Activated CD8-positive, alpha-beta memory T cell treated with anti-CD3 and anti-CD28 coated beads for 24 hours (primary cell): ENCODE results near the gene EPAS1.

Experiments used
- DNase-seq: peaks from one replicate; pipeline ENCODE4 v3.0.0-alpha.2; 2020

Gene EPAS1

DNA sequence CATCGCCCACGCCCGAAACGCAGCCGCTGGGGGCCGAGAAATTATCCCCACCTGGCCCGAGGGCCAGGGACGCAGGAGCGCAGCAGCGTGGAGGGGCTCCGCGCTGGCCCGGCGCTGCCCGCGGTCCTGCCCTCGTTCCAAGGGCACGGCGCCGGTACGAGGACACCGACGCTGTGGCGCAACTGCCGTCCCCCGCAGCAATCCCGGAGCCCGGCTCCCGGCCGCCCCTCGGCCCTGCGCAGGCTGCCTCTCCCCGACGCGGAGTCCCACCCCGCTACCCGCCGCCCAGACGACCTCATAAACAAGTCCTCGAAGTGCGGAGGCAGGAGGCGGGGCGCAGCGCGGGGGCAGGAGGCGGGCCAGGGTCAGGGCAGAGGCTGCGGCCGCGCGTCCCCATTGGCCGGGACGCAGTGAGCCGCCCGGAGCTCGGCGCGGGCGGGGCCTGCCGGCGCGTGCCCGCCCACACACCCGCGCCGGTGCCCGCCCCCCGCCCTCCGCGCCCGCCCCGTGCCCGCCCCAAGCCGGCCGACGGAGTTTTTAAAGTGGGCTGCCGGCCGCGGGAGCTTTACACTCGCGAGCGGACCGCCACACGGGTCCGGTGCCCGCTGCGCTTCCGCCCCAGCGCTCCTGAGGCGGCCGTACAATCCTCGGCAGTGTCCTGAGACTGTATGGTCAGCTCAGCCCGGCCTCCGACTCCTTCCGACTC lies at the start of gene EPAS1:
Gene EPAS1, plus strand, starts transcription at position 568 of the 706 bp plus-strand sequence. CDS start 505 bp downstream, outside the sequence.
- peak; percentile 90 for DNase-seq

DNA sequence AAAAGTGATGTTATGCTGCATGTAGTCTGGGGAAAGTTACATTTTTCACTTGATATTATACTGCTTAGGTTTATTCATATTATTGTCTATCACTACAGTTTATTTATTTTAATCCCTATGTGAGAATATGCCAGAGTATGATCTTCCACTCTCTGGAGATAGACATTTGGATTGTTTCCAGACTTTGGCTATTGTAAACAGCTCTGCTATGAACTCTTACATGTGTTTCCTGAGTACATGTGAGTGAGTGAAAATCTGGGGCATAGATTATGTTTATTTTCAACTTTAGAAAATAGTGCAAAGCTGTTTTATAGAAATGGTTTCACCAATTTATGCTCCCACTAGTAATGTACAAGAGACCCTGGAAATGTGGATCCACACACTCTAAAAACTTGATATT lies 49.0 kb upstream of the EPAS1 start:
- DNase-seq: no peak

DNA sequence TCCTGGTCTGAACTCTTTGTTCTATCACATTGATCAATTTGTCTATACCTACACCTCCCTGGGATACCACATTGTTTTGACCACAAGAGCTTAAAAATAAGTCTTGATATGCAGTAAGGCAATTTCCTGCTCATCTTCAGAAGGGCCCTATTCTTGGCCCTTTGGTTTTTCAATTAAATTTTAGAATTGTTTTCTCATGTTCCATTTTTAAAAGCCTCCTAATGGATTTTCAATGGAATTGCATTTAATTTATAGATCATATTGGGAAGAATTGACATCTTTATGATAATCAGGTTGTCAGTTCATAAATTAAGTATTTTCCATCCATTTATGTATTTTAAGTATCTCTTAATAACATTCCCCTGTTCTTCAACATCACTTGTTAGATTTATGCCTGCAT lies 47.6 kb upstream of the EPAS1 start:
- DNase-seq: no peak

- DNase-seq: no peak
Measured at GRCh38 chr2:46252891-46253659, 44.1 kb upstream of the EPAS1 start.

DNA sequence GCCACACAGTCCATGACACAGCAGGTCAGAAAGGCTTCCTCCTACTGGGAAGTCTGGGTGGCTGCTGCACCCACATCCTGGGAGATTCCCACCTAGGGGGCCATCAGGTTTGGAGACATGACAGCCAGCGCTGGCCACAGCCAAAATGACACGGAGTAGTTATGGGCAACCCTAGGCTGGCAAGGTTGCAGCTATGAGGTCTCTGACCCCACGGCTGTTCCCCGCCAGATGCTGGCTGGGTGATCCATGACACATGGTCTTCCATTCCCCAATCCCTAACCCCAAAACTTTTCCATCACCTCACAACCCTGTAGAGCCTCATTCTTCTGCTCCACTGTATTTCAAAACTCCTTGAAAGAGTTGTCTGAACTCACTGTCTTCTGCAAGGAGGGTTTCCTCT lies 42.7 kb upstream of the EPAS1 start:
- no peak for DNase-seq

DNA sequence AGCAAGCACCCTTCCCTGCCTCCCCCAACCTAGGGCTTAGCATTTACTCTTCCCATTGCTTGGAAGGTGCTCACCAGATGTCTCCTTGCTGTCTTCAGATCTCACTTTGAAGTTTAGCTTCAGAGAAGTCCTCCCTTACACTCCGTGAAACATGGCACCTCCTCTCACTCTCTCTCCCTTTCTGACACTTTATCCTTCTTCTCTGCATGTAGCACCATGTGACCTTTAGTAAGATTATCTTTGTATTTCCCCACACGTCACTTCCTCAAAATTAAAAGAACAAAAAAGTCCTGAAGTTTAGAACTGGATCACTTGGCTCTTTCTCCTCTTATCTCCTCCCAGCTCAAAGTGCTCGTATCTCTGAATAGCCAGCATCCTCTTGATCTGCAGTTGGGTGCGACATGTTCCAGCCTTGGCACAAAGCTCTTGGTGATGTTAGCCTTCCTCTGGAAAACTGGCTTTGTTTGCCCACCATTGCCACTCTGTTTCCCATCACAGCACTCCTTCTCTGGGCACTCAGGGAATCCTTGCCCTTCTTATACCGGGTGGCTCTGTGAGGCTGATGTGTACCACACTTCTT lies 40.6 kb upstream of the EPAS1 start:
- no peak for DNase-seq

GRCh38 chr2:46257476-46257875 lies 39.7 kb upstream of the EPAS1 start:
- DNase-seq: no peak

- no peak for DNase-seq
Measured at GRCh38 chr2:46257980-46258379, 39.2 kb upstream of the EPAS1 start.

DNA sequence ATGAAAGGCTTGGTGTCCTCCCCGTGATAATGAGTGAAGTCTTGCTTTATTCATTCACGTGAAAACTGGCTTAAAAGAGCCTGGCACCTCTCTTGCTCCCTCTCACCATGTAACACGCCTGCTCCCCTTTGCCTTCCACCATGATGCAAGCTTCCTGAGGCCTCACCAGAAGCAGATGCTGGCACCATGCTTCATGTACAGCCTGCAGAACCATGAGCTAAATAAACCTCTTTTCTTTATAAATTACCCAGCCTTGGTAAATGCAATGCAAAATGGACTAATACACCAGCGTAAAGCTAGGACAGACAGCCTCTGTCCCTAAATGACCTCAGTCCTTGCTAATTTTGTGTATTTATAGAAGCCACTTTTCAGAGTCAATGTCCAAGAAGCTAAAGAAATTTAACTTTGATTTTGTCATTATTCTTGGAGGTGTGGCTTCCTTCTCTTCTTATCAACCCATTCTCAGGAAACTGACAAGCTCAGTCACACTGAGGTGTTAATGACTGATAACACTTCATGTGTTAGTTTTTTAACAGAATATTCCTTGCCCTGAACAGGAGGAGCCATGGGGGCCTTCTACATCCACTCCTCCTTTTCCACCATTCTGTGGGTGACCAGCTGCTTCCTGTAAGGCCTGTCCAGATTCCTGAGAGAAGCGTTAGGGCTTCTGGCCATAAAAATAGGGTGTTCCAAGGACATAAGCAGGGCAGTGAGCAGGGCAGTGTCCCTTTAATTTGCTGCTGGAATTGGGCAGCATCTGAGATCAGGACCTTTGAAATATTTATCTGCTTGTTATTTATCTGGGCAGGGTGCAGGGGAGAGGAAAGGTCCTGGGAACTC lies 38.0 kb upstream of the EPAS1 start:
- no peak for DNase-seq

DNA sequence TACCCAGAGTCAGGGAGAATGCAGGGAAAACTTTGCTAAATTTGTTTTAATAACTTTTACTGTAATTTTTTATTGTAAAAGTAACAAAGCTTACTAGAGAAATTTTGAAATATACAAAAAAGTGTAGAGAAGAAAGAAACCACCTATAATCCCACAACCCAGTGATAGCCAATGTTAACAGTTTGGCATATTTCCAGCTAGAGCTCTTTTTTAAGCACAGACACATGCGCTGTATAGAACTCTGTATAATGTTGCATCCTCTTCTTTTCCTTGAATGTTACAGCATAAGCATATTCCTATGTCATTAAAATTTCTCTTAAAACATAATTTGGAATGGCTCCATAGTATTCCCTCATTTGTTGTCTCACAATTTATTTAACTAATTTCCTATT lies 37.4 kb upstream of the EPAS1 start:
- DNase-seq: no peak

GRCh38 chr2:46260305-46260704 lies 36.9 kb upstream of the EPAS1 start:
- DNase-seq: no peak

- no peak for DNase-seq
Measured at GRCh38 chr2:46262248-46262938, 34.8 kb upstream of the EPAS1 start.

DNA sequence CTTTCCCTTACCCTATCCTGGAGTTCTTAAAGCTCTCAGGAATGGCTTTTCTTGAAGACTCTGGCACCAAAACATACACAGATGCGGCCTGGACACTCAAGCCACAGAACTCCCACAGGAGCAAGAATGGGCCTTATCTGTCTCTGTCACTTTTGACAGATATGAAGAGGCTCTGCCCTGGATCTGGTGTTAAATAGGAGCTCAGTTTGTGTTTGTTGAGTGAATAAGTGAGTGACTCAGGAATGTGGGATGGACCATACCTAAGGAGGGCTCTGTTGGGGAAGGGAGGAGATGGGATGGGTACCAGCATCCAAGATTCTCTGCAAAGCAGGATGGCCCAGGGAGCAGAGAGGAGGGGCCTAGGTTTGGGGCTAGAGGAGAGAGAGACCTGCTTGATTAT lies 33.9 kb upstream of the EPAS1 start:
- no peak for DNase-seq

DNA sequence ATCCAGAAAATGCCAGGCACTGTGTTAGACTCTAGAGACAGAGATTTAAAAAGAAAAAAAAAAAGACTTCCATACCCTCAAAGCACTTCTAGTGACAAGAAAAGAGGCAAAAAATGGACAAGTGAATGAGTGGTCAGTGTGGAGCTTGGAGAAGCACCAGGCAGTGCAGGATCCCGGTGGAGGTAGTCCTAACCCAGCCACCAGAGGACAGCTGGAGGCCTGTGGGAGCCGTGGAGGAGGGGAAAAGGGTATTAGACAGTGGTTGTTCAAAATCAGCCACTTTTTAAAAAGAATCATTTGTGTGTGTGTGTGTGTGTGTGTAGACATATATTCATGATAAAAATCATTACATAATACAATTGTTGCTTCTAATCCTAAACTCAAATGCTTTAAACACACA lies 32.8 kb upstream of the EPAS1 start:
- no peak for DNase-seq

DNA sequence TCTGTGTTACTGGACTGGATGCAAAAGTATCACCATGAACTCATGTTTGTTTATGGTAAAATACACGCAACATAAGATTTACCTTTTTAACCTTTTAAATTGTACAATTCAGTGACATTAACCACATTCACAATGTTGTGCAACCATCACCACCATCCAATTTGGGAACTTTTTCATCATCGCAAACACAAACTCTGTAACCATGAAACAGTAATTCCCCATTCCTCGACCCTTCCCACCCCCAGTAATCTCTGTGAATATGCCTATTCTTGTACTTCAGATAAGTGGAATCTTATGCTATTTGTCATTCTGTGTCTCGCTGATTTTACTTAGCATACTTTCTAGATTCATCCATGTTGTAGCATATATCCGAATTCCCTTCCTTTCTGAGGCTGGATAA lies 31.1 kb upstream of the EPAS1 start:
- DNase-seq: no peak

DNA sequence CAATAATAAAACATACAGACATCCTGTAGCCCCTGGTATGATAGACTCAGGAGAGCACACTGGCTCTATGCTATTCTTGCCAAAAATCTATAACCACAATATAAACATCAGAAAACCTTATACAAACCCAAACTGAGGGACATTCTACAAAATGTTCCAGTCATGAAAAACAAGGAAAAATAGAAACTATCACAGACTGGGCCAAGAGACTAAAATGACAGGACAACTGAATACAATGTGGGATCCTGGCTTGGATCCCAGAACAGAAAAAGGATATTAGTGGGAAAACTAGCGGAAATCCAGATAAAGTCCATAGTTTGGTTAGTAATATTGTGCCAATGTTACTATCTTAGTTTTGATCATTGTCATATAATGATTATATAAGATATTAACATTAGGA lies 29.6 kb upstream of the EPAS1 start:
- no peak for DNase-seq

- DNase-seq: no peak
Measured at GRCh38 chr2:46268196-46268595, 29.0 kb upstream of the EPAS1 start.

DNA sequence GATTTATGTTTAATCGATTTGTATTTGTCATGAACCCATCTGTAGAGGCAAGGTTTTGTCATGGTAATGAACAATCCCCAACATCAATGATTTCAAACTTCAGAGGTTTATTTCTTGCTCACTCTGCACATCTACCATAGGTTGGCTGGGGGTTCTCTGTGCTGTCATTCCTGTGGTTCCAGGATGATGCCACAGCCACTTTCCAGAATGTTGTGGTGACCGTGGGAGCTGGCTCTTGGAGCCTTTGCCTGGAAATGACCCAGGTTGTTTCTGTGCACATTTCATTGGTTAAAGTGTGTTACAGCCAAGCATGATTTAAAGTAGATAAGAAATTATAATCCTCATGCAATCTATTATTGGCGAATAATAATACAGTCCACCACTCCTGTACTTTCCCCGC lies 28.2 kb upstream of the EPAS1 start:
- no peak for DNase-seq

GRCh38 chr2:46269544-46270273 lies 27.5 kb upstream of the EPAS1 start:
- no peak for DNase-seq

DNA sequence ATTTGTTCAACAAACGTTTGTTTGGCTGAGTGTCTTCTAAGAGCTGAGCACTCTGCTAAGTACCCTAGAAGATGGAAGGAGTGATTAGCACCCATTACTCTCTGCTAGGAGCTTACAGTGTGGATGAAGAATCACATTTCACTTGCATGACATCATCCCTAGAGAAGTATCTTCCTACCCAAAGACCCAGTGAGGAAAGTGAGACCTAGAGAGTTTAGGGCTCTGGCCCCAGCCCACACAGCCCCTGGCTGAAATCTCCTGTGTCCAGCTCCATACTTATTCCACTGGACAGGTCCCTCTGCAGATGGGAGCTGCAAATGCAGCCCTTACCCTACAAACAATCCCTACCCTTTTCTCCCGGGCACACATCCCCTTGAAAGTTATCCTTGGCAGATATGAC lies 26.8 kb upstream of the EPAS1 start:
- DNase-seq: no peak

DNA sequence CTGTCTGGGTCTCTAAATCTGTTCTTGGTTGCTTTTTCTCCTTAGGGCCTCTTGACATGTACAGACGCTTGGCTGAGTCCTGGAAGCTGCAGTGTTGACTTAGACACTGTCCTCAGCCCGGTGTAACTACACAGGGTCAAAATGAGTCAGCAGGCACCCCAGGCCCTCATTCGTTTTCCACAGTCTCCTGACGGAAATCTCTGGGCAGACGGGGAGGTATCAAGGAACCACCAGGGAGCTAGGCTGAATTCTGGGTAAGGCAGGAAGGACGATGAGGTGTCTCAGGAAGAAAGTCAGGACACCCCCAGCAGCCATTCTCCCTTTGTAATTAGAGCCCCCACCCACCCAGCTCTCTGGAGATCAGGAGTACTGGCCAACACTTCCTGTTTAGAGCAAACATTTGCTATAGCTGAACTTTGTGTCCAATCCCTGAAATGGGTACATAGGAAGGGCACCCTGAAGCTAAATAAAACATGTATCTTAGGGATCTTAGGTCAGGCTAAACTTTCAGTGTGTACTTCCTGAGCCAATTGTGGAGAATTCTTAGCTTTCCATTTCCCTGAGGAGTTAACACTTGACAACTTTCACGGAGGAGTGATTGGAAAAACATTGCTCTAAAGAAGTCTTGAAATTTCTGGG lies 23.9 kb upstream of the EPAS1 start:
- DNase-seq: no peak
